HEK293 (cell line): ENCODE measurements around the gene NECAB2.

Experiments
- CTCF ChIA-PET: fragments of 350-600 bp; formaldehyde crosslinking; extraction: SDS; loops from one replicate; lab custom pipeline; 2021; ENCODE audit warnings: antibody characterized with exemption; lab: Yijun Ruan, JAX
- POLR2A ChIA-PET: fragments of 300-600 bp; formaldehyde crosslinking; extraction: SDS; loops from one replicate; lab custom pipeline; 2020; ENCODE audit warnings: antibody characterized with exemption, inconsistent platforms; lab: Yijun Ruan, JAX
- H3K27ac ChIP-seq: fragments of 200-500 bp; sonication (Bioruptor generic); 2 replicates; pipeline ENCODE4 v1.5.1; 2014; ENCODE audit warnings: low read depth, low read length, control low read depth, inconsistent platforms; ENCODE audit errors: extremely low read depth
- H3K36me3 ChIP-seq, 2 experiments: fragments of 200-500 bp in 1 of 2; sonication (Bioruptor generic) in 1 of 2; 1 replicate in 1 of 2; 2 replicates in 1 of 2; pipeline ENCODE4 v1.5.1; 2014 to 2017; ENCODE audit warnings: inconsistent platforms in 2 of 2, low read length in 2 of 2; ENCODE audit not compliant: control insufficient read depth in 2 of 2, insufficient read depth in 1 of 2
- H3K4me1 ChIP-seq: fragments of 200-500 bp; sonication (Bioruptor generic); 2 replicates; pipeline ENCODE4 v1.5.1; 2014; ENCODE audit warnings: mild to moderate bottlenecking, low read length, inconsistent platforms; ENCODE audit not compliant: control insufficient read depth, insufficient read depth
- H3K4me3 ChIP-seq: 2 replicates; pipeline ENCODE4 v1.5.1; 2011; ENCODE audit warnings: low read depth, mild to moderate bottlenecking, control low read depth, low read length, moderate library complexity
- H3K9me3 ChIP-seq: fragments of 200-500 bp; sonication (Bioruptor generic); 2 replicates; pipeline ENCODE4 v1.5.1; 2014; ENCODE audit warnings: low read depth, low read length, inconsistent platforms; ENCODE audit not compliant: control insufficient read depth, insufficient read depth
- GLIS1 ChIP-seq: fragments of 450-650 bp; formaldehyde crosslinking; IDR thresholded peaks from 2 replicates; pipeline ENCODE4 v1.5.1; 2016; ENCODE audit warnings: missing biosample characterization, missing genetic modification characterization
- HOXD13 ChIP-seq: sonication (generic); formaldehyde crosslinking; IDR thresholded peaks from 2 replicates; pipeline ENCODE4 v1.8.0; 2022; ENCODE audit warnings: missing genetic modification reagents, borderline replicate concordance
- MYNN ChIP-seq: fragments of 450-650 bp; formaldehyde crosslinking; IDR thresholded peaks from 2 replicates; pipeline ENCODE4 v1.5.1; 2016; ENCODE audit warnings: missing biosample characterization, missing genetic modification characterization, borderline replicate concordance
- TCF7L2 ChIP-seq: IDR thresholded peaks from 2 replicates; pipeline ENCODE4 v1.6.1; 2011; ENCODE audit warnings: low read depth, mild to moderate bottlenecking, inconsistent platforms, low read length, moderate library complexity, borderline replicate concordance
- YY1 ChIP-seq: fragments of 450-650 bp; formaldehyde crosslinking; IDR thresholded peaks from 2 replicates; pipeline ENCODE4 v1.5.1; 2018; ENCODE audit warnings: missing biosample characterization, missing genetic modification characterization
- ZBTB20 ChIP-seq: fragments of 450-650 bp; formaldehyde crosslinking; IDR thresholded peaks from 2 replicates; pipeline ENCODE4 v1.5.1; 2016; ENCODE audit warnings: missing biosample characterization, missing genetic modification characterization
- ZIC2 ChIP-seq: fragments of 450-650 bp; formaldehyde crosslinking; IDR thresholded peaks from 2 replicates; pipeline ENCODE4 v1.5.1; 2016; ENCODE audit warnings: missing biosample characterization, missing genetic modification characterization
- ZNF114 ChIP-seq: fragments of 450-650 bp; formaldehyde crosslinking; IDR thresholded peaks from 2 replicates; pipeline ENCODE4 v1.5.0; 2017; ENCODE audit warnings: missing biosample characterization, missing genetic modification characterization
- ZNF169 ChIP-seq: fragments of 450-650 bp; formaldehyde crosslinking; IDR thresholded peaks from 2 replicates; pipeline ENCODE4 v1.5.1; 2016; ENCODE audit warnings: missing biosample characterization, missing genetic modification characterization
- ZNF175 ChIP-seq: fragments of 450-650 bp; formaldehyde crosslinking; IDR thresholded peaks from 2 replicates; pipeline ENCODE4 v1.5.1; 2016; ENCODE audit warnings: missing biosample characterization, missing genetic modification characterization
- ZNF19 ChIP-seq: fragments of 450-650 bp; formaldehyde crosslinking; IDR thresholded peaks from 2 replicates; pipeline ENCODE4; 2016; ENCODE audit warnings: missing biosample characterization, missing genetic modification characterization, low read depth
- ZNF221 ChIP-seq: fragments of 450-650 bp; formaldehyde crosslinking; IDR thresholded peaks from 2 replicates; pipeline ENCODE4 v1.5.1; 2017; ENCODE audit warnings: missing biosample characterization, missing genetic modification characterization, borderline replicate concordance
- ZNF24 ChIP-seq: fragments of 450-650 bp; formaldehyde crosslinking; IDR thresholded peaks from 2 replicates; pipeline ENCODE4 v1.5.1; 2016; ENCODE audit warnings: missing biosample characterization, missing genetic modification characterization
- ZNF341 ChIP-seq: fragments of 450-650 bp; formaldehyde crosslinking; IDR thresholded peaks from 2 replicates; pipeline ENCODE4; 2016; ENCODE audit warnings: low read depth, missing biosample characterization, missing genetic modification characterization
- ZNF394 ChIP-seq: fragments of 450-650 bp; formaldehyde crosslinking; IDR thresholded peaks from 2 replicates; pipeline ENCODE4 v1.5.1; 2016; ENCODE audit warnings: missing biosample characterization, missing genetic modification characterization, mild to moderate bottlenecking, moderate library complexity, borderline replicate concordance
- ZNF514 ChIP-seq: fragments of 450-650 bp; formaldehyde crosslinking; IDR thresholded peaks from 2 replicates; pipeline ENCODE4 v1.5.1; 2016; ENCODE audit warnings: missing biosample characterization, missing genetic modification characterization
- ZNF555 ChIP-seq: fragments of 450-650 bp; formaldehyde crosslinking; conservative IDR thresholded peaks from 2 replicates; pipeline ENCODE4 v1.5.1; 2017; ENCODE audit warnings: missing biosample characterization, mild to moderate bottlenecking, missing genetic modification characterization, inconsistent platforms
- ZNF624 ChIP-seq: fragments of 450-650 bp; formaldehyde crosslinking; IDR thresholded peaks from 2 replicates; pipeline ENCODE4 v1.5.1; 2017; ENCODE audit warnings: missing biosample characterization, missing genetic modification characterization
- TF ChIP-seq, protein P1 (sequence below): fragments of 450-650 bp; formaldehyde crosslinking; IDR thresholded peaks from 2 replicates; pipeline ENCODE4 v1.5.1; 2016; ENCODE audit warnings: missing biosample characterization, missing genetic modification characterization
- TF ChIP-seq, protein P2 (sequence below): fragments of 450-650 bp; formaldehyde crosslinking; IDR thresholded peaks from 2 replicates; pipeline ENCODE4 v1.5.1; 2017; ENCODE audit warnings: missing biosample characterization, mild to moderate bottlenecking, missing genetic modification characterization, moderate library complexity
- TF ChIP-seq, protein P3 (sequence below): fragments of 450-650 bp; formaldehyde crosslinking; IDR thresholded peaks from 2 replicates; pipeline ENCODE4 v1.5.1; 2016; ENCODE audit warnings: missing biosample characterization, missing genetic modification characterization
- TF ChIP-seq, protein P4 (sequence below): fragments of 450-650 bp; formaldehyde crosslinking; IDR thresholded peaks from 2 replicates; pipeline ENCODE4 v1.5.1; 2016; ENCODE audit warnings: missing biosample characterization, missing genetic modification characterization
- TF ChIP-seq, protein P5 (sequence below): fragments of 450-650 bp; formaldehyde crosslinking; IDR thresholded peaks from 2 replicates; pipeline ENCODE4 v1.5.1; 2016; ENCODE audit warnings: missing biosample characterization, missing genetic modification characterization

Gene NECAB2

DNA sequence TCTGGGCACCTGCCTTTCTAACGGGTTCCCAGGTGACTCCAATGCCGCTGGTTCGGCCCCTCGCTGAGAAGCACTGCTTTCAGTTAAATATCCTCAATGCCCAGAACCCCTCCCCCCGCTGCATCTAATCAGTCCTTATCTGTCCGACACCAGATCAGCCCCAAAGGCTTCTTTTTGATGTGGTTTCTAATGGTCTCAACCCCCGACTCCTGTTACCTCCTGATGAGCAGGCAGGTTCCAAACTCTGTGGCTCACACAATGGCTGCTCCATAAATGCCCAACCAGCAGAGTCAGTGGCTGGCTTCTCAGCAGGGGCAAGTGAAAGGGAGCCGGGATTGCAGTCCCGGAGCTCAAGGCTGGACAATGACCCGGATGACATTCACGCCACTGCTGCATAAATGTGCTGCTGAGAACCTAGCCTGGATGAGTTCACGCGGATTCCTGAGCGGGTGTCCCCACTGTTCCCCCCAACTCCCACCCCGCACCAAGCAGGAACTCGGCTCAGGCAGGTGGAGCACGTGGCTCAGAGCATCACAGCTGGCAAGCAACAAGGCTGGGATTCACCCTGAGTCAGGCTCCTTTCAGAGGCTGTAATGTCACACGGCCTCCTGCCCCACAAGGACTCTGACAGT lies 75.6 kb downstream of the NECAB2 start:
- ChIA-PET CTCF (interaction anchor here (0.6 to 3.7 kb wide), 11 partner anchors 12 to 598 kb away, joined by 3 to 21 read pairs (median 4); no protein-coding TSS in a partner anchor), POLR2A (interaction anchor here (0.8 to 1.0 kb wide), 2 partner anchors 30 to 333 kb away, joined by 3 to 4 read pairs; no protein-coding TSS in a partner anchor)
- no peak overlapping the region; the same call in 1 of the 2 replicates for H3K27ac ChIP-seq
- H3K36me3 ChIP-seq: no peaks in the 10 kb centered on the region
- no peaks in the 10 kb centered on the region for H3K9me3 ChIP-seq
- peaks cover 7% of the 10 kb centered on the region for H3K4me1 ChIP-seq
- TF ChIP-seq TCF7L2: peak; percentile 88; the same call in 1 of the 2 replicates
- no peak for TF ChIP-seq ZNF175 (tag by site-specific recombination)
- no peak for TF ChIP-seq ZNF221 (tag by site-specific recombination)
- TF ChIP-seq, protein P1, sequence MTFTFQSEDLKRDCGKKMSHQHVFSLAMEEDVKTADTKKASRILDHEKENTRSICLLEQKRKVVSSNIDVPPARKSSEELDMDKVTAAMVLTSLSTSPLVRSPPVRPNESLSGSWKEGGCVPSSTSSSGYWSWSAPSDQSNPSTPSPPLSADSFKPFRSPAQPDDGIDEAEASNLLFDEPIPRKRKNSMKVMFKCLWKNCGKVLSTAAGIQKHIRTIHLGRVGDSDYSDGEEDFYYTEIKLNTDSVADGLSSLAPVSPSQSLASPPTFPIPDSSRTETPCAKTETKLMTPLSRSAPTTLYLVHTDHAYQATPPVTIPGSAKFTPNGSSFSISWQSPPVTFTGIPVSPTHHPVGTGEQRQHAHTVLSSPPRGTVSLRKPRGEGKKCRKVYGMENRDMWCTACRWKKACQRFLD (tag by site-specific recombination): no peak
- TF ChIP-seq MYNN (tag by site-specific recombination): no peak
- TF ChIP-seq ZIC2: peak; percentile 88
- TF ChIP-seq, protein P2, sequence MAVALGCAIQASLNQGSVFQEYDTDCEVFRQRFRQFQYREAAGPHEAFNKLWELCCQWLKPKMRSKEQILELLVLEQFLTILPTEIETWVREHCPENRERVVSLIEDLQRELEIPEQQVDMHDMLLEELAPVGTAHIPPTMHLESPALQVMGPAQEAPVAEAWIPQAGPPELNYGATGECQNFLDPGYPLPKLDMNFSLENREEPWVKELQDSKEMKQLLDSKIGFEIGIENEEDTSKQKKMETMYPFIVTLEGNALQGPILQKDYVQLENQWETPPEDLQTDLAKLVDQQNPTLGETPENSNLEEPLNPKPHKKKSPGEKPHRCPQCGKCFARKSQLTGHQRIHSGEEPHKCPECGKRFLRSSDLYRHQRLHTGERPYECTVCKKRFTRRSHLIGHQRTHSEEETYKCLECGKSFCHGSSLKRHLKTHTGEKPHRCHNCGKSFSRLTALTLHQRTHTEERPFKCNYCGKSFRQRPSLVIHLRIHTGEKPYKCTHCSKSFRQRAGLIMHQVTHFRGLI (tag by site-specific recombination): peak; percentile 83
- TF ChIP-seq ZNF19 (tag by site-specific recombination): no peak
- TF ChIP-seq, protein P3, sequence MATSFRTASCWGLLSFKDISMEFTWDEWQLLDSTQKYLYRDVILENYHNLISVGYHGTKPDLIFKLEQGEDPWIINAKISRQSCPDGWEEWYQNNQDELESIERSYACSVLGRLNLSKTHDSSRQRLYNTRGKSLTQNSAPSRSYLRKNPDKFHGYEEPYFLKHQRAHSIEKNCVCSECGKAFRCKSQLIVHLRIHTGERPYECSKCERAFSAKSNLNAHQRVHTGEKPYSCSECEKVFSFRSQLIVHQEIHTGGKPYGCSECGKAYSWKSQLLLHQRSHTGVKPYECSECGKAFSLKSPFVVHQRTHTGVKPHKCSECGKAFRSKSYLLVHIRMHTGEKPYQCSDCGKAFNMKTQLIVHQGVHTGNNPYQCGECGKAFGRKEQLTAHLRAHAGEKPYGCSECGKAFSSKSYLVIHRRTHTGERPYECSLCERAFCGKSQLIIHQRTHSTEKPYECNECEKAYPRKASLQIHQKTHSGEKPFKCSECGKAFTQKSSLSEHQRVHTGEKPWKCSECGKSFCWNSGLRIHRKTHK (tag by site-specific recombination): no peak
- TF ChIP-seq ZNF624 (tag by site-specific recombination): no peak
- TF ChIP-seq ZNF394 (tag by site-specific recombination): no peak
- TF ChIP-seq ZNF341 (tag by site-specific recombination): peak; percentile 33
- TF ChIP-seq YY1 (tag by site-specific recombination): no peak
- no peak for TF ChIP-seq ZNF114 (tag by site-specific recombination)
- no peak overlapping the region for H3K4me3 ChIP-seq

DNA sequence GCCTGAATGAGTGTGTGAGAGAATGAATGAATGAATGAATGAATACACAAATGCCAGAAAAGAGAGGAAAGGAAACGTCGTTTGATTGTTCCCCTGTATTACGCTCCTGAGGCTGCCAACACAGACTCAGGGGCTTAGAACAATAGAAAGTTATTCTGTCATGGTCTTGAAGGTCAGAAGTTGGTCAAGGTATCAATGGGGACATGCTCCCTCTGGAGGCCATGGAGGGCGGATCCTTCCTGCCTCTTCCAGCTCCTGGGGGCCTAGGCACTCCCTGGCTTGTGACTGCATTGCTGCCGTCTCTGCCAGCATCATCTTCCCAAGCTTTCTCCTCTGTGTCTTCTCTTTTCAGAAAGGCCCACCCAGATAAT lies 76.1 kb downstream of the NECAB2 start:
- Histone ChIP-seq H3K27ac (no peak overlapping the region), H3K4me1 (peaks cover 7% of the 10 kb centered on the region), H3K36me3 (peaks cover 0 to 3% of the 10 kb centered on the region in 2 experiments; a peak in 1 of 3 replicates), H3K9me3 (no peaks in the 10 kb centered on the region), H3K4me3 (no peak overlapping the region)
- POLR2A ChIA-PET: interaction anchor here (0.8 kb wide), 1 partner anchor 333 kb away, joined by 3 read pairs; no protein-coding TSS in a partner anchor
- CTCF ChIA-PET: interaction anchor here (0.5 to 3.7 kb wide), 10 partner anchors 11 to 598 kb away, joined by 3 to 21 read pairs (median 4); no protein-coding TSS in a partner anchor
- TF ChIP-seq ZNF24 (peak; percentile 46; the same call in 1 of the 2 replicates), ZNF169 (tag by site-specific recombination) (no peak), HOXD13 (CRISPR knock-in tag) (no peak), ZBTB20 (tag by site-specific recombination) (0 out of 2 replicates have a peak, but pooled peaks have one; percentile 7), ZNF555 (tag by site-specific recombination) (no peak), GLIS1 (no peak), ZNF514 (tag by site-specific recombination) (no peak)
- TF ChIP-seq, protein P4, sequence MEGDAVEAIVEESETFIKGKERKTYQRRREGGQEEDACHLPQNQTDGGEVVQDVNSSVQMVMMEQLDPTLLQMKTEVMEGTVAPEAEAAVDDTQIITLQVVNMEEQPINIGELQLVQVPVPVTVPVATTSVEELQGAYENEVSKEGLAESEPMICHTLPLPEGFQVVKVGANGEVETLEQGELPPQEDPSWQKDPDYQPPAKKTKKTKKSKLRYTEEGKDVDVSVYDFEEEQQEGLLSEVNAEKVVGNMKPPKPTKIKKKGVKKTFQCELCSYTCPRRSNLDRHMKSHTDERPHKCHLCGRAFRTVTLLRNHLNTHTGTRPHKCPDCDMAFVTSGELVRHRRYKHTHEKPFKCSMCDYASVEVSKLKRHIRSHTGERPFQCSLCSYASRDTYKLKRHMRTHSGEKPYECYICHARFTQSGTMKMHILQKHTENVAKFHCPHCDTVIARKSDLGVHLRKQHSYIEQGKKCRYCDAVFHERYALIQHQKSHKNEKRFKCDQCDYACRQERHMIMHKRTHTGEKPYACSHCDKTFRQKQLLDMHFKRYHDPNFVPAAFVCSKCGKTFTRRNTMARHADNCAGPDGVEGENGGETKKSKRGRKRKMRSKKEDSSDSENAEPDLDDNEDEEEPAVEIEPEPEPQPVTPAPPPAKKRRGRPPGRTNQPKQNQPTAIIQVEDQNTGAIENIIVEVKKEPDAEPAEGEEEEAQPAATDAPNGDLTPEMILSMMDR (tag by site-specific recombination): 0 out of 2 replicates have a peak, but pooled peaks have one; percentile 19
- TF ChIP-seq, protein P5, sequence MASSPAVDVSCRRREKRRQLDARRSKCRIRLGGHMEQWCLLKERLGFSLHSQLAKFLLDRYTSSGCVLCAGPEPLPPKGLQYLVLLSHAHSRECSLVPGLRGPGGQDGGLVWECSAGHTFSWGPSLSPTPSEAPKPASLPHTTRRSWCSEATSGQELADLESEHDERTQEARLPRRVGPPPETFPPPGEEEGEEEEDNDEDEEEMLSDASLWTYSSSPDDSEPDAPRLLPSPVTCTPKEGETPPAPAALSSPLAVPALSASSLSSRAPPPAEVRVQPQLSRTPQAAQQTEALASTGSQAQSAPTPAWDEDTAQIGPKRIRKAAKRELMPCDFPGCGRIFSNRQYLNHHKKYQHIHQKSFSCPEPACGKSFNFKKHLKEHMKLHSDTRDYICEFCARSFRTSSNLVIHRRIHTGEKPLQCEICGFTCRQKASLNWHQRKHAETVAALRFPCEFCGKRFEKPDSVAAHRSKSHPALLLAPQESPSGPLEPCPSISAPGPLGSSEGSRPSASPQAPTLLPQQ: no peak
